Vagina (tissue), 2 donors: ENCODE results near the gene TRIM44.
"Not testable (repeated sequence)": the region's sequence is repeated elsewhere in the genome, so short reads cannot be mapped to it uniquely, and the experiment has no call there.

ENCODE experiments used
- CTCF ChIP-seq, 3 experiments: fragments of 450-650 bp in 2 of 3; fragments of 200-600 bp in 1 of 3; sonication (generic) in 1 of 3; IDR thresholded peaks; one replicate each; pipeline ENCODE4 v1.5.1; 2017 to 2019; ENCODE audit warnings: antibody characterized with exemption in 3 of 3, mild to moderate bottlenecking in 2 of 3, moderate library complexity in 2 of 3
- POLR2A ChIP-seq, 2 donors: fragments of 450-650 bp; IDR thresholded peaks; one replicate each; pipeline ENCODE4 v1.6.1; 2017; ENCODE audit warnings: antibody characterized with exemption in 2 of 2, mild to moderate bottlenecking in 2 of 2, moderate library complexity in 2 of 2
- POLR2AphosphoS5 ChIP-seq, 2 donors: sonication (generic); formaldehyde crosslinking; IDR thresholded peaks; one replicate each; pipeline ENCODE4 v1.9.0; 2017; ENCODE audit warnings: antibody characterized with exemption in 2 of 2, mild to moderate bottlenecking in 2 of 2, low read depth in 1 of 2; ENCODE audit not compliant: insufficient read depth in 1 of 2

DNA sequence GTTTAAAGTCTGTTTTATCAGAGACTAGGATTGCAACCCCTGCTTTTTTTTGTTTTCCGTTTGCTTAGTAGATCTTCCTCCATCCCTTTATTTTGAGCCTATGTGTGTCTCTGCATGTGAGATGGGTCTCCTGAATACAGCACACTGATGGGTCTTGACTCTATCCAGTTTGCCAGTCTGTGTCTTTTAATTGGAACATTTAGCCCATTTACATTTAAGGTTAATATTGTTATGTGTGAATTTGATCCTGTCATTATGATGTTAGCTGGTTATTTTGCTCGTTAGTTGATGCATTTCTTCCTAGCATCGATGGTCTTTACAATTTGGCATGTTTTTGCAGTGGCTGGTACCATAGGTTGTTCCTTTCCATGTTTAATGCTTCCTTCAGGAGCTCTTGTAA is 114.7 kb downstream of the TRIM44 start:
- not testable (repeated sequence) for TF ChIP-seq CTCF (IDR thresholded peaks at IDR 0.05); POLR2A (IDR thresholded peaks at IDR 0.05); POLR2AphosphoS5 (IDR thresholded peaks at IDR 0.05; ENCODE audit: insufficient read depth in 1 of 2, low read depth in 1 of 2)
